ENCODE measurements around the gene ZNF823.
A peak's percentile ranks its signal among the peaks of the same experiment; 100 is the strongest.

The ZNF823 gene

DNA sequence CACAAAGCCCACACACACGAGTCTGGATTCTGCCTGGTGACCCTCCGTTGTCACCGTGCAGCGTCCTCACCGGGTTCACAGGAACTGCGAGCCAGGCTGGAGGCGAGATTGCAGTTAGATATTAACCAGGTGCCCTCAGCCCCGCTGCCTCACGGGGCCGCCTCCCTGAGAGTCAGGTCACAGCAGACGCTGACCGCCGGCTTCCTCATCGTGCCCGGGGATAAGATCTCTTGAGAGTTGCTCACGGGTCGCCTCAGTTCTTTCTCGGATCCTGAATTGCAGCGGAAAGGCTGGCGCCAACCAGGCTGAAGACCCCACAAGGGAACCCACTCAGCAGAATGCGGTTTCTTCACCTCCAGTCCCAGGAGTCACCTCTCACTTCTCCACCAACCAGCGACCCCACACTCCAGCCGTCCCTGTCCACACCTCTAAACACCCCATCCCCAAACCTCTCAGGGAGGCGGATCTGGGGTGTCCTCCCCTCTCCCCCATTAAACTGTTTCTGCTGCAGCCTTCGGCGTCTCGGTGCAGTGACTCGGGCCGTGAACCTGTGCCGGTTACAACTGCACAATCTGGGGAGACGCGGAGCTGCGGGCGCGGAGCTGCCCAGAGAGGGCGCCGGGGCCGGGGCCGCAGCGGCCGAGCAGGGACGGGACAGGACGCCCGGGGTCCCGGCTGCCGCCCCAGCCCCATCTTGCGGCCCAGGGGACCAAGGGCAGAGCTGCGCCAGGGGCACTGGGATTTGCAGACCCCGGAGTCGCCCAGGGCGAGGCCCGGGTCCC is 591 bp downstream of the ZNF823 start:
- peak; percentile 22 to 25 for DNase-seq (ENCODE audit: extremely low read depth in 1 of 2, low read depth in 1 of 2)

GRCh38 chr19:11736696-11737095 is 2.0 kb downstream of the ZNF823 start:
- no peak for DNase-seq (ENCODE audit: extremely low read depth in 1 of 2, low read depth in 1 of 2)

GRCh38 chr19:11735375-11735774 is 3.4 kb downstream of the ZNF823 start:
- no peak for DNase-seq (ENCODE audit: extremely low read depth in 1 of 2, low read depth in 1 of 2)

GRCh38 chr19:11729586-11729985 is 9.2 kb downstream of the ZNF823 start:
- no peak for DNase-seq (ENCODE audit: extremely low read depth in 1 of 2, low read depth in 1 of 2)

DNA sequence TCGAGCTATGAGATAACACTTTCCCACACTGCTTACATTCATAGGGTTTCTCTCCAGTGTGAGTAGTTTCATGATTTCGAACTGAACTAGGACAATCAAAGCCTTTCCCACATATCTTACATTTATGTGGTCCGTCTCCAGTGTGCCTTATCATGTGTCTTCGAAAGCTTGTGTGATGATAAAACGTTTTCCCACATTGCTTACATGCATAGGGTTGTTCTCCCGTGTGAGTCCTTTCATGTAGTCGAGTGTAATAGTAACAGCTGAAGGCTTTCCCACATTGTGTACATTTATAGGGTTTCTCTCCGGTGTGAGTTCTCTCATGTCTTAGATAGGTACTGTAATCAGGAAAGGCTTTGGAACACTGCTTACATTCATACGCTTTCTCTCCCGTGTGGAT is 16.3 kb downstream of the ZNF823 start:
- no peak for DNase-seq (ENCODE audit: extremely low read depth in 1 of 2, low read depth in 1 of 2)

- no peak for DNase-seq (ENCODE audit: extremely low read depth in 1 of 2, low read depth in 1 of 2)
These were observed 17.1 kb downstream of the ZNF823 start for GRCh38 chr19:11721681-11722080.

DNA sequence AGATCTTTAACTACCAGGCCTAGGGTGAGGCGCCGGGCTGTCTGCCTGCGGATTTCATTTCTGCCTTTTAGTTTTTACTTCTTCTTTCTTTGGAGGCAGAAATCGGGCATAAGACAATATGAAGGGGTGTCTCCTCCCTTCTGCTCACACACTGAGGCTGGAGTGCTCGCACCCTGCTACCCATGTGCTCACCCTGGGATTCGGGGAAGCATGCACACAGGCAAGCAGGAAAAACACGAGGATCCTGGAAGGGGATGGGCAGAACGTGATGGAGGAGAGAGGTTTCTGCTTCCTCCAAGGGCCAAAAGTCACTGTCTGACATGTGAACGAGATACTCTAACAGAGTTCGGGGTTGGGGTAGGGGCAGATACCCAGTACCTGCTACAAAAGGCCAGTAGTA is 28.4 kb downstream of the ZNF823 start:
- no peak for DNase-seq (ENCODE audit: extremely low read depth in 1 of 2, low read depth in 1 of 2)

- no peak for DNase-seq (ENCODE audit: extremely low read depth in 1 of 2, low read depth in 1 of 2)
These were observed 30.3 kb downstream of the ZNF823 start for GRCh38 chr19:11708457-11708856.

DNA sequence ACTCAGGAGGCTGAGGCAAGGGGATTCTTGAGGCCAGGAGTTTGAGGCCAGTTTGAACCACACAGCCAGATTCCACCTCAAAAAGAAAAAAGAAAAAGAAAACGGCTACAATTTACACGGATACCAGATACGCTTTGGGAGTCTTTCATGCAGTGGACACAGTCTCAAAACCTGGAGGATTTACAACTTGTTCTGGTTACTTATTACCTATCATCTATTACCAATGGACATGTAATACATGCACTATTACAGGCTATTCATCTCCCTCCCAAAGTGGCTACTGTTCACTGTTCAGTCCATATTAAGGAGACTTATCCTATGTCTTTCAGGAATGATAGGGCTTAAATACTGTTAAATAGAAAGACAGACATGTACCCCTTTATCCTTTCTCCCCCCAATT is 33.3 kb downstream of the ZNF823 start:
- no peak for DNase-seq (ENCODE audit: extremely low read depth in 1 of 2, low read depth in 1 of 2)

- no peak for DNase-seq (ENCODE audit: extremely low read depth in 1 of 2, low read depth in 1 of 2)
These were observed 34.1 kb downstream of the ZNF823 start for GRCh38 chr19:11704626-11705025.

DNA sequence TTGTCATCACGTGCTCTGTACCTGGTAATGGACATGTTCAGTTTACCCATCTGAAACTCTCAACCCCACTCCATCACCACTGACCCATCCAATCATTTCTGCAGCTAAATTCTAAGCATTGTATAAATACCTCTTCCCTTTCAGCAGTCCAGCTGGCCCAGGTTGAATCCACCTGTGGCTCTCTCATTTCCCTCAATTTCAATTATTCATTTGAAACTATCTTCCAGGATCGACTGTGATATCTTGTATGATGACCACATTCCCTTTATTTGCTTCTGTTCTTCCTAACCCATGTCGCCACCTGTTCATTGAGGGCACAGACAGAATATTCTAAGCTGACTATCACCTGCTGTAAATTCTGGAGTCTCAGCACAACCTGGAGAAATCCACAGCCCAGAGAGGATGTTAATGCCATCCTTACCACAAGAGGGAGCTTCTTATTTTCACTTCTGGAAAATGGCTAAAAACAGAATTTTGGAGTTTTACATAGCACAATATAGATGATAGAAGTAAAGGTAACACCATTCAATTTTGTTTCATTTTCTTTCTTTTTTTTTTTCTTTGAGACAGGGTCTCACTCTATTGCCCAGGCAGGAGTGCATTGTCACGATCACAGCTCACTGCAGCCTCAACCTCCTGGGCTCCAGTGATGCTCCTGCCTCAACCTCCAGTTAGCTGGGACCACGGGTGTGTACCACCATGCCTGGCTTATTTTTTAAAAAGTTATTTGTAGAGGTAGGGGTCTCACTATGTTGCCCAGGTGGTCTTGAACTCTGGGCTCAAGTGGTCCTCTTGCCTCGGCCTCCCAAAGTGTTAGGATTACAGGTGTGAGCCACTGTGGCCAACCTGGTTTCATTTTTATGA is 38.6 kb downstream of the ZNF823 start:
- DNase-seq (ENCODE audit: extremely low read depth in 1 of 2, low read depth in 1 of 2): no peak

DNA sequence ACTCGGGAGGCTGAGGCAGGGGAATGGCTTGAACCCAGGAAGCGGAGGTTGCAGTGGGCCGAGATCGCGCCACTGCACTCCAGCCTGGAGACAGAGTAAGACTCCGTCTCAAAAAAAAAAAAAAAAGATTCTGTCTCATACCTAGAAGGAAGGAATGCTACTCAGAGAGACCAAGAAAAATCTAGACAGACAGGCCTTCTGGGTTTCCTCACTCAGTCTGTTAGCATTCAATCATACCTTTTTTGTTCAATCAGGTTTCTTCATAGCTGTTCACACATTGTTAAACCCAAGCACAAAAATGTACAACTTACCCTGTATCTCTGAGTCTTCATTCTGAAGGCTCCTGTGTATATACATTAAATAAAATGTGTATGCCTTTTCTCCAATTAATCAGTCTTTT is 40.5 kb downstream of the ZNF823 start:
- DNase-seq (ENCODE audit: extremely low read depth in 1 of 2, low read depth in 1 of 2): no peak

DNA sequence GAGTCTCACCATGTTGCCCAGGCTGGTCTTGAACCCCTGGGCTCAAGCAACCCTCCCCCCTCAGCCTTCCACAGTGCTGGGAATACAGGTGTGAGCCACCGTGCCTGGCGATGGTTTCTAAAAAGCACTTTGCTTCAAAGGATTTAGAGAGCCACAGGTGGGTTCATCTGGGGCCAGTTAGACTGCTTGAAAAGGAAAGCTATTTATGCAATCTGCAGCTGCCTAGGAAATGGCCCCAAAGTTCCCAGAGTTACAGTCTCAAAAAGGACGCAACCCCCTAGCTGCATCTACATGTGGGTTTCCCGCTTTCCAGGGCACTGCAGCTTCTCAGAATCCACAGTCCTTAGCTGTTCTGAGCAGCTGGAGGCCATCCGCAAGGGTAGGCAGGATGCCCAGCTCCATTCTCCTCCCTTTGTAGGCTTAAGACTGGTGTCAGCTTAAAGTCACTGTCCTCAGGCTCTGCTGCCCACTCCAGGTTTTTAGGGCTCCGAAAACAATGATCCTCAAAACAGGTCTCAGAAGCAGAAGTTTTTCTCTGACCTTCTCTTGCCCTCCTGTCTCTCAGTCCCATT is 41.4 kb downstream of the ZNF823 start:
- DNase-seq (ENCODE audit: extremely low read depth in 1 of 2, low read depth in 1 of 2): no peak

- DNase-seq (ENCODE audit: extremely low read depth in 1 of 2, low read depth in 1 of 2): peak; percentile 62 to 90
These were observed 44.0 kb downstream of the ZNF823 start for GRCh38 chr19:11694533-11695439.

DNA sequence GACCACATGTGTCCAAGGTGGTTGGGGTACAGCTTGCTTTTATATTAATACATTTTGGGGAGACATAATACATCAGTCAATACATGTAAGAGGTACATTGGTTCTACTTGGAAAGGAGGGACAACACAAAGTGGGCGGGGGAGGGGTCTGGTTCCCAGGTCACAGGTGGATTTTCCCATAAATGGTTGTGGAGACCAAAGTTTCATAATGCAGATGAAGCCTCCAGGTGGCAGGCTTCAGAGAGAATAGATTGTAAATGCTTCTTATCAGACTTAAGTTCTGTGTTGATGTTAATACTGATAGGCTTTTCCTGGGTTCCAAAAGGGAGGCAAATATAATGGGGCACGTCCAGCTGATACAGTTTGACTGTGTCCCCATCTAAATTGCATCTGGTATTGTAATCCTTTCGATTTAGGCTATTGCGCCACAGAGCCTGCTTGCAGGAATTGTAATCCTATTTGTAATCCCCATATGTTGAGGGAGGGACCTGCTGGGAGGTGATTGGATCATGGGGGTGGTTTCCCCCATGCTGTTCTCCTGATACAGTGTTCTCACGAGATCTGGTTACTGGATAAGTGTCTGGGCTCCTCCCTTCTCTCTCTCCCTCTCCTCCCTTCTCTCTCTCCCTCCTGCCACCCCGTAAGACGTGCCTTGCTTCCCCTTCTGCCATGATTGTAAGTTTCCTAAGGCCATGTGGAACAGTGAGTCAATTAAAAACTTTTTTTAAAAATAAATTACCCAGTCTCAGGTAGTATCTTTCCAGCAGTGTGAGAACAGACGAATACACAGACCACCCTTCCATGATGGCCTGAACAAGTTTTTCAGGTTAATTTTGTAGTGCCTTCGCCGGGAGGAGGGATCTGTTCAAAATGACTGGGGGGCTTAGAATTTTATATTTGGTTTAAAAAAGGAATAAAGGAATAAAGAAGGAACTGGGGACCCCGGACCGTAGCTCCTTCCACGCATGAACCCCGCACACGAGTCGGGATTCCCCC is 44.9 kb downstream of the ZNF823 start:
- DNase-seq (ENCODE audit: extremely low read depth in 1 of 2, low read depth in 1 of 2): no peak

DNA sequence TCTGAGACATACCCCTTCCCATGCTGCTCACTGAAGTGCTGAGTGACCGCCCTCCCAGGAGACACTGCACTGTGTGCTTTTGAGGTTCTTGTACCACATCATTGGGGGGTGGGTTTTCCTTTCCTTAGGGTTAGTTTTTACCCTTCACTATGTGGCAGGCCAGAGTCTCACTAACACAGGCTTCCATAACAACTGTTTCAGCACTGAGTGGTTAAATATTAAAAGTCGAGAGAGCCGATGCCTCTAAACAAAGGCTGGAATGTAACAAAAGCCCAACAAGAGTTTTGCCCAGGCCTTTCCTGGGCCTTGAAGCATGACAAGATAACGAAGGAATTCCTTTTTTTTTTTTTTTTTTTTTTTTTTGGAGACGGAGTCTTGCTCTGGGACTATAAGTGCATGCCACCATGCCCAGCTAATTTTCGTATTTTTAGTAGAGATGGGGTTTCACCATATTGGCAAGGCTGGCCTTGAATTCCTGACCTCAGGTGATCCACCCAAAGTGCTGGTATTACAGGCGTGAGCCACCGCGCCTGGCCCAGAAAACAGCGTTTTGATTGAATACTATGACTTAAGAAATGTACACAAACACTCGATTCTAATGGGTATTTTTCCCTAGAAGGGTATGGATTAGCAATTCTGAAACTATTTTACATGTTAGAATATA is 46.5 kb downstream of the ZNF823 start:
- DNase-seq (ENCODE audit: extremely low read depth in 1 of 2, low read depth in 1 of 2): no peak

- DNase-seq (ENCODE audit: extremely low read depth in 1 of 2, low read depth in 1 of 2): no peak
These were observed 52.8 kb downstream of the ZNF823 start for GRCh38 chr19:11685676-11686650.

Measured in stimulated activated CD8-positive, alpha-beta memory T cell treated with anti-CD3 and anti-CD28 coated beads, Interleukin-7, amount 100 ng/mL, for 48 hours (primary cell).